GM21825 (cell line): ENCODE measurements around the gene PRODH.
"Not testable (repeated sequence)": the region's sequence is repeated elsewhere in the genome, so short reads cannot be mapped to it uniquely, and the experiment has no call there.

ENCODE experiments used
- ATAC-seq: cut with Tn5 transposase; IDR thresholded peaks from one replicate; pipeline ENCODE4 v1.9.1; 2021; ENCODE audit warnings: mild to moderate bottlenecking, moderate library complexity; ENCODE audit not compliant: unreplicated experiment

The PRODH gene

GRCh38 chr22:18968011-18968749 lies 32.1 kb upstream of the PRODH start:
- ATAC-seq, result no peak

GRCh38 chr22:18967391-18968010 lies 31.4 kb upstream of the PRODH start:
- ATAC-seq, result not testable (repeated sequence)

- ATAC-seq, result no peak
These were observed 30.7 kb upstream of the PRODH start for GRCh38 chr22:18966748-18967147.

- ATAC-seq, result no peak
These were observed 29.7 kb upstream of the PRODH start for GRCh38 chr22:18965526-18966421.

- ATAC-seq, result not testable (repeated sequence)
These were observed 28.6 kb upstream of the PRODH start for GRCh38 chr22:18964501-18965265.

- ATAC-seq, result not testable (repeated sequence)
These were observed 28.0 kb upstream of the PRODH start for GRCh38 chr22:18964051-18964450.

- ATAC-seq, result no peak
These were observed 26.2 kb upstream of the PRODH start for GRCh38 chr22:18962308-18962635.

GRCh38 chr22:18961632-18962307 lies 25.7 kb upstream of the PRODH start:
- ATAC-seq, result not testable (repeated sequence)

- not testable (repeated sequence) for ATAC-seq
These were observed 25.1 kb upstream of the PRODH start for GRCh38 chr22:18961201-18961600.

- ATAC-seq, result not testable (repeated sequence)
These were observed 24.2 kb upstream of the PRODH start for GRCh38 chr22:18960166-18960820.

GRCh38 chr22:18959741-18960140 lies 23.6 kb upstream of the PRODH start:
- not testable (repeated sequence) for ATAC-seq

GRCh38 chr22:18959266-18959665 lies 23.2 kb upstream of the PRODH start:
- not testable (repeated sequence) for ATAC-seq

- ATAC-seq, result not testable (repeated sequence)
These were observed 22.6 kb upstream of the PRODH start for GRCh38 chr22:18958738-18959137.

- ATAC-seq, result not testable (repeated sequence)
These were observed 22.2 kb upstream of the PRODH start for GRCh38 chr22:18958321-18958705.

- ATAC-seq, result not testable (repeated sequence)
These were observed 21.7 kb upstream of the PRODH start for GRCh38 chr22:18957621-18958320.

- not testable (repeated sequence) for ATAC-seq
These were observed 20.9 kb upstream of the PRODH start for GRCh38 chr22:18956956-18957355.

GRCh38 chr22:18956121-18956895 lies 20.2 kb upstream of the PRODH start:
- ATAC-seq, result not testable (repeated sequence)

GRCh38 chr22:18955696-18956095 lies 19.6 kb upstream of the PRODH start:
- ATAC-seq, result no peak
